ENCODE measurements around the gene SRR.

DNA sequence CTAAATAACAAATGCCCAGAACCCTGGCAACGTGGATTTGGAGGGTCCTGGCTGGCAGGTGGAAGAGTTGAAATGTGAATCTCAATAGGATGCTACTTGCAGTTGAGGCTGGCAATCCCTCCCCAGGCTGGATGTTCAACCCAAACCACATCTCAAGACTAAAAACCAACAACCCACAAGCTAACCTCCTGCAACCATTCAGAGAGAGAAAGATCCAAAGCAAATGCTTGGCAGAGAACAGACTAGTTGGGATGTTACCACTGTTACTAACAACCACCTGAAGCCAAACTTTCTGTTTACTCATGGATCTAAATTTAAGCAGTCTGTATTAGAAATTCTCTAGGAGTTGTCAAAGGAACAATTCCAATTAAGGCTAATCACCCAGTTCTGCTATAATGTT is 28.0 kb upstream of the SRR start:
- TF ChIP-seq POLR2A (IDR thresholded peaks at IDR 0.05; ENCODE audit: low read depth, low read length) (no peak), POLR2AphosphoS5 (IDR thresholded peaks at IDR 0.05; ENCODE audit: low read depth, low read length) (no peak), TAF1 (IDR thresholded peaks at IDR 0.05; ENCODE audit: low read depth, low read length) (no peak), POU2F2 (IDR thresholded peaks at IDR 0.05; ENCODE audit: low read depth, low read length) (no peak)
